IPS DF 6.9 (cell line): Measurements from ENCODE around the gene TSHB.
"Not testable (repeated sequence)": the region's sequence is repeated elsewhere in the genome, so short reads cannot be mapped to it uniquely, and the experiment has no call there.

Source experiments
- DNase-seq: peaks from one replicate; pipeline ENCODE4 v3.0.0-alpha.2; 2013; ENCODE audit warnings: low read depth, low spot score
- H3K27ac ChIP-seq: one replicate; pipeline ENCODE4 v1.5.1; 2013; ENCODE audit warnings: low read length, control low read depth
- H3K27me3 ChIP-seq: 2 replicates; pipeline ENCODE4 v1.6.1; 2013; ENCODE audit warnings: mild to moderate bottlenecking, low read length; ENCODE audit not compliant: control insufficient read depth, insufficient read depth
- H3K36me3 ChIP-seq: 2 replicates; pipeline ENCODE4 v1.6.1; 2013; ENCODE audit warnings: low read length; ENCODE audit not compliant: control insufficient read depth, insufficient read depth
- H3K4me1 ChIP-seq: 2 replicates; pipeline ENCODE4 v1.6.1; 2013; ENCODE audit warnings: low read length; ENCODE audit not compliant: control insufficient read depth, insufficient read depth
- H3K4me3 ChIP-seq: 2 replicates; pipeline ENCODE4 v1.5.1; 2013; ENCODE audit warnings: mild to moderate bottlenecking, low read length
- H3K9me3 ChIP-seq: 2 replicates; pipeline ENCODE4 v1.6.1; 2013; ENCODE audit warnings: low read length, inconsistent platforms; ENCODE audit not compliant: control insufficient read depth, insufficient read depth
- WGBS: extraction: QIAGEN DNeasy Blood & Tissue Kit; methylation state at CpG from one replicate; pipeline ENCODE4 v1.1.7; 2013; ENCODE audit warnings: mixed read lengths, missing lambda C conversion rate; ENCODE audit not compliant: insufficient read length, insufficient coverage; 5-methylcytosine and 5-hydroxymethylcytosine counted together

TSHB gene

GRCh38 chr1:115029526-115029925, at the start of gene TSHB:
Gene TSHB (plus strand): TSS chr1:115029826. CDS start chr1:115033363, 3,537 bp downstream.
- no peak for DNase-seq
- H3K27me3 ChIP-seq: no peaks in the 10 kb centered on the region
- no peaks in the 10 kb centered on the region for H3K9me3 ChIP-seq
- H3K36me3 ChIP-seq: no peaks in the 10 kb centered on the region
- H3K4me3 ChIP-seq: no peak within 1 kb of the TSS
- no peak within 1 kb of the TSS for H3K27ac ChIP-seq
- no peaks in the 10 kb centered on the region for H3K4me1 ChIP-seq

- Histone ChIP-seq H3K36me3 (no peaks in the 10 kb centered on the region), H3K27ac (no peak overlapping the region), H3K9me3 (no peaks in the 10 kb centered on the region), H3K27me3 (no peaks in the 10 kb centered on the region), H3K4me3 (no peak overlapping the region), H3K4me1 (no peaks in the 10 kb centered on the region)
- no peak for DNase-seq
- WGBS: no CpG with 5 or more reads among the region's 1 CpG
Observed at GRCh38 chr1:114982251-114982650, 47.4 kb upstream of the TSHB start.

GRCh38 chr1:114986286-114986685, 43.3 kb upstream of the TSHB start:
- Histone ChIP-seq H3K4me1 (no peaks in the 10 kb centered on the region), H3K27ac (no peak overlapping the region), H3K36me3 (no peaks in the 10 kb centered on the region), H3K9me3 (no peaks in the 10 kb centered on the region), H3K27me3 (no peaks in the 10 kb centered on the region), H3K4me3 (no peak overlapping the region)
- no peak for DNase-seq

DNA sequence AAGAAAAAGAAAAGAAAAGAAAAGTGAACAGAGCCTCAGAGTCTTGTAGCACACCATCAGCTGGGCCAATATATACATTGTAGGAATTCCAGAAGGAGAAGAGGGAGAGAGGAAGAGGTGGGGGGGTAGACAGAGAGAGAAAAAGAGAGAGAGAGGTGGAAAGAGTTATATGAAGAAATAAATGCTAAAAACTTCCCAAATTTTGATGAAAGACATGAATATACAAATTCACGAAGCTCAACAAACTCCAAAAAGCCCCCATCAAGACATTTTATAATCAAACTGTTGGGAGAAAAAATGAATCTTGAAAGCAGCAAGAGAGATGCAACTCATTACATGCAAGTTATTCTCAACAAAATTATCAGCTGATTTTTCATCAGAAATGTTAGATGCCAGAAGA, 41.5 kb upstream of the TSHB start:
- WGBS: no CpG with 5 or more reads among the region's 1 CpG
- no peaks in the 10 kb centered on the region for H3K4me1 ChIP-seq
- no peaks in the 10 kb centered on the region for H3K36me3 ChIP-seq
- H3K4me3 ChIP-seq: no peak overlapping the region
- H3K9me3 ChIP-seq: no peaks in the 10 kb centered on the region
- no peaks in the 10 kb centered on the region for H3K27me3 ChIP-seq
- DNase-seq: no peak
- H3K27ac ChIP-seq: no peak overlapping the region

- no peak overlapping the region for H3K27ac ChIP-seq
- no peaks in the 10 kb centered on the region for H3K4me1 ChIP-seq
- no peak for DNase-seq
- no peaks in the 10 kb centered on the region for H3K36me3 ChIP-seq
- H3K4me3 ChIP-seq: no peak overlapping the region
- no peaks in the 10 kb centered on the region for H3K9me3 ChIP-seq
- no peaks in the 10 kb centered on the region for H3K27me3 ChIP-seq
Observed at GRCh38 chr1:114997510-114998289, 31.9 kb upstream of the TSHB start.

- no peak for DNase-seq
- no CpG with 5 or more reads among the region's 2 CpGs for WGBS
- H3K36me3 ChIP-seq: no peaks in the 10 kb centered on the region
- no peak overlapping the region for H3K4me3 ChIP-seq
- H3K27ac ChIP-seq: no peak overlapping the region
- no peaks in the 10 kb centered on the region for H3K4me1 ChIP-seq
- H3K9me3 ChIP-seq: no peaks in the 10 kb centered on the region
- no peaks in the 10 kb centered on the region for H3K27me3 ChIP-seq
Observed at GRCh38 chr1:115006191-115006590, 23.4 kb upstream of the TSHB start.

DNA sequence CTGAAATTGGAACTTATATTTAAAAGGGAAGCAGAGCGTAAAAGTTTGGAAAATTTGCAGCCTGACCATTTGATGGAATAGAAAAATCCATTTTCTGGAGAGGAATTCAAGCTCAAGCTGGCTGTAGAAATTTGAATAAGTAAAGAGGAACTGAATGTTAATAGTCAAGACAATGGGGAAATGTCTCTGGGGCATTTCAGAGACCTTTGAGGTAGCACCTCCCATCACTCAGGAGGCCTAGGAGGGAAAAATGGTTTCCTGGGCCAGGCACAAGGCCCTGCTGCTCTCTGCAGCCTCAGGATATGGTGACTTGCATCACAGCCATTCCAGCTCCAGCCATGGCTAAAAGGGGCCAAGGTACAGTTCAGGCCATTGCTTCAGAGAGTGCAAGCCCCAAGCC, 17.6 kb upstream of the TSHB start:
- H3K27me3 ChIP-seq: no peaks in the 10 kb centered on the region
- H3K9me3 ChIP-seq: no peaks in the 10 kb centered on the region
- no peak for DNase-seq
- no peaks in the 10 kb centered on the region for H3K36me3 ChIP-seq
- no CpG with 5 or more reads among the region's 1 CpG for WGBS
- no peak overlapping the region for H3K4me3 ChIP-seq
- H3K4me1 ChIP-seq: no peaks in the 10 kb centered on the region
- no peak overlapping the region for H3K27ac ChIP-seq

DNA sequence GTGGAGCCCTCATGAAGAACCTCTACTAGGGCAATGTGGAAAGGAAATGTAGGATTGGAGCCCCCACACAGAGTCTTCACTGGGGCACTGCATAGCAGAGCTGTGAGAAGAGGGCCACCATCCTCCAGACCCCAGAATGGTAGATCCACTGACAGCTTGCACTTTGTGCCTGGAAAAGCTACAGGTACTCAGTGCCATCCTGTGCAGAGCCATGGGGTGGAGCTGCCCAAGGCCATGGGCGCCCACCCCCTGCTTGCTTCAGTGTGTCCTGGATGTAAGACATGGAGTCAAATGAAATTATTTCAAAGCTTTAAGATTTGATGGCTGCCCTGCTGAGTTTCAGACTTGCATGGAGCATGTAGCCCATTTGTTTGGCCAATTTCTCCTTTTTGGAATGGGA, 17.2 kb upstream of the TSHB start:
- WGBS: no CpG with 5 or more reads among the region's 1 CpG
- Histone ChIP-seq H3K36me3 (no peaks in the 10 kb centered on the region), H3K4me3 (no peak overlapping the region)

GRCh38 chr1:115013792-115014191, 15.8 kb upstream of the TSHB start:
- Histone ChIP-seq H3K27ac (no peak overlapping the region), H3K27me3 (no peaks in the 10 kb centered on the region), H3K36me3 (no peaks in the 10 kb centered on the region), H3K4me3 (no peak overlapping the region), H3K4me1 (no peaks in the 10 kb centered on the region), H3K9me3 (no peaks in the 10 kb centered on the region)
- no CpG with 5 or more reads among the region's 2 CpGs for WGBS
- no peak for DNase-seq

More for the DNA sequence above, 17.2 kb upstream of the TSHB start:
- Histone ChIP-seq H3K4me1 (no peaks in the 10 kb centered on the region), H3K9me3 (no peaks in the 10 kb centered on the region), H3K27me3 (no peaks in the 10 kb centered on the region), H3K27ac (no peak overlapping the region)
- no peak for DNase-seq

GRCh38 chr1:115019549-115019948, 10.1 kb upstream of the TSHB start:
- no CpG with 5 or more reads among the region's 9 CpGs for WGBS
- DNase-seq: not testable (repeated sequence)

DNA sequence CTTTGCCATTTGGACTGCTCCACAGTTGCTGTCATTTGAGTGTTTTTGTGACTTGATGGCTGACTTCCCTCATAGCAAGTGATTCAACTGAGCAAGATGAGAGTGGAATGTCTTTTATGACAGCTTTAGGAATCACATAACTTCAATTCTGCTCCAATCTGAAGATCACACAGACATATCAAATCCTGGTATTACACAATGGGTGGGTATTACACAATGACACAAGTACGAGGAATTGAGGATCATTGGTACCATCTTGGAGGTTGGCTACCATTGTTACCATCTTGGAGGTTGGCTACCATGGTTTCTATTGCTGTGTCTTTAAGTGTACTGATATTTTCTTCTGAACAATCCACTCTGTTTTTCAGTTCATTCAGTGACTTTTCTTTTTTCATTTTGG, 8.5 kb upstream of the TSHB start:
- WGBS: no CpG with 5 or more reads among the region's 1 CpG
- Histone ChIP-seq H3K27me3 (no peaks in the 10 kb centered on the region), H3K27ac (no peak overlapping the region), H3K4me1 (no peaks in the 10 kb centered on the region), H3K9me3 (no peaks in the 10 kb centered on the region), H3K36me3 (no peaks in the 10 kb centered on the region), H3K4me3 (no peak overlapping the region)
- no peak for DNase-seq

More at GRCh38 chr1:115019549-115019948, 10.1 kb upstream of the TSHB start:
- H3K4me1 ChIP-seq, H3K27ac ChIP-seq, H3K36me3 ChIP-seq, H3K9me3 ChIP-seq, H3K27me3 ChIP-seq, H3K4me3 ChIP-seq: not testable (repeated sequence)
